Measurements from ENCODE around the gene F10. TPM values are rescaled to one million over a fixed set of nuclear protein-coding genes. Genes with fewer than 3 reads are reported as not detected.

The F10 gene
- total RNA-seq, 1 donor from 2014 or later: 21.4 TPM

GRCh38 chr13:113117335-113117872 is 5.2 kb upstream of the F10 start:
- no peak for DNase-seq

GRCh38 chr13:113117911-113118260 is 4.7 kb upstream of the F10 start:
- DNase-seq: no peak

GRCh38 chr13:113118261-113119021 is 4.2 kb upstream of the F10 start:
- DNase-seq: no peak

GRCh38 chr13:113119166-113119821 is 3.3 kb upstream of the F10 start:
- DNase-seq: no peak

GRCh38 chr13:113119822-113120189 is 2.8 kb upstream of the F10 start:
- DNase-seq: no peak

- no peak for DNase-seq
Observed at GRCh38 chr13:113120300-113121182, 2.1 kb upstream of the F10 start.

- DNase-seq: no peak
Observed at GRCh38 chr13:113121183-113121927, 1.2 kb upstream of the F10 start.

- no peak for DNase-seq
Observed at GRCh38 chr13:113121928-113122471, 599 bp upstream of the F10 start.

- no peak for DNase-seq
Observed at GRCh38 chr13:113123226-113124201, 915 bp downstream of the F10 start.

- DNase-seq: no peak
Observed at GRCh38 chr13:113124211-113124970, 1.8 kb downstream of the F10 start.

GRCh38 chr13:113125506-113126264 is 3.1 kb downstream of the F10 start:
- DNase-seq: no peak

- no peak for DNase-seq
Observed at GRCh38 chr13:113126265-113127150, 3.9 kb downstream of the F10 start.

GRCh38 chr13:113129480-113129879 is 6.9 kb downstream of the F10 start:
- DNase-seq: no peak

GRCh38 chr13:113129921-113130750 is 7.5 kb downstream of the F10 start:
- peak; percentile 58 for DNase-seq

- DNase-seq: no peak
Observed at GRCh38 chr13:113135281-113135760, 12.7 kb downstream of the F10 start.

- DNase-seq: no peak
Observed at GRCh38 chr13:113137691-113138298, 15.2 kb downstream of the F10 start.

Data from tongue (tissue), 2 donors.